HL-60/S4 (cell line): ENCODE measurements around the gene FOXD4L6.
"Not testable (repeated sequence)": the region's sequence is repeated elsewhere in the genome, so short reads cannot be mapped to it uniquely, and the experiment has no call there.

Source experiments
- in situ Hi-C: fragments of 300-500 bp; cut with MboI; formaldehyde crosslinking; loops from 2 replicates; pipeline ENCODE4 v1.14.3; 2022; ENCODE audit warnings: low sequenced_read_pairs

Gene FOXD4L6

GRCh38 chr9:41128581-41128980 lies at the start of gene FOXD4L6:
Gene FOXD4L6 (minus strand): TSS chr9:41128681. CDS start chr9:41128383, 298 bp downstream.
- in situ Hi-C loops = not testable (repeated sequence)

DNA sequence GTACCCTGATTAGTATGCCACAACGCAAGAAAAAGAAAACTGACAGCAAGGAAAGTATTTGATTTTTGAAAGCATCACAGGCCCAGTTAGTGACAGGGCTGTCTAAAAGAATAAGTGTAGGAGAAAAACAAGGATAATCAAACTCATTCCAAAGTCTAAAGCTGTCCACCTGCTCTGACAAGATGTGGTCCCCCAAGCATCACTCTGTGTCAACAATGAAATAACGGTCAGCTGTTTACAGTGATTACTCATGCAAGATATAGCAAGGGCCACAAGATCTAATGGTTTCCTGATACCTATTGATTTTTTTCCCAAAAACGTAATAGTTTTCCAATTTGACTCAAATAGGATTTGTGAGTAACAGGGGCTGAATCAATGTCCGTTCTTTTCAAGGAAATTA lies 46.5 kb upstream of the FOXD4L6 start:
- in situ Hi-C loops = not testable (repeated sequence)

DNA sequence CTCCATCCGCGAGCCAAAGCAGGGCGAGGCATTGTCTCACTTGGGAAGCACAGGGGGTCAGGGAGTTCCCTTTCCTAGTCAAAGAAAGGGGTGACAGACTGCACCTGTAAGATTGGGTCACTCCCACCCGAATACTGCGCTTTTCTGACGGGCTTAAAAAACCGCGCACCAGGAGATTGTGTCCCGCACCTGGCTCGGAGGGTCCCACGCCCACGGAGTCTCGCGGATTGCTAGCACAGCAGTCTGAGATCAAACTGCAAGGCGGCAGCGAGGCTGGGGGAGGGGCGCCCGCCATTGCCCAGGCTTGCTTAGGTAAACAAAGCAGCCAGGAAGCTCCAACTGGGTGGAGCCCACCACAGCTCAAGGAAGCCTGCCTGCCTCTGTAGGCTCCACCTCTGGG lies 21.6 kb upstream of the FOXD4L6 start:
- in situ Hi-C loops = not testable (repeated sequence)

DNA sequence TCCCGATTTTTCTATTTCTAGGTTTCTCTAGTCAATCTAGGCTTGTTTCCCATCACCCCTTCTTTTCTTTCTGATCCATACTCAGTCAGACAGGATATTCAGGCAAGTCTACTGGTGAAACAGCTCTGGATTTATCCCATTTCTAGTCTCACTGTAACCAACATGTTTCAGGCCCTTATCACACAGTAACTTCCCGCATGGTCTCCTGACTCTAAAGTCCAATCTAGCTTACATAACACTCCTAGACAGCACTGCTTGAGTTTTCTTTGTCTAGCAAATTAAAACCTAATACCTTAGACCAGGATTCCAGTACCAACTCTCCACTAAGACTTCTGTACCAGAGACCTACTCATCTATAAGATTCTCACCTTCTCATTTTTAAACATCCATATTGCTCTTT lies 13.4 kb upstream of the FOXD4L6 start:
- in situ Hi-C loops = not testable (repeated sequence)

DNA sequence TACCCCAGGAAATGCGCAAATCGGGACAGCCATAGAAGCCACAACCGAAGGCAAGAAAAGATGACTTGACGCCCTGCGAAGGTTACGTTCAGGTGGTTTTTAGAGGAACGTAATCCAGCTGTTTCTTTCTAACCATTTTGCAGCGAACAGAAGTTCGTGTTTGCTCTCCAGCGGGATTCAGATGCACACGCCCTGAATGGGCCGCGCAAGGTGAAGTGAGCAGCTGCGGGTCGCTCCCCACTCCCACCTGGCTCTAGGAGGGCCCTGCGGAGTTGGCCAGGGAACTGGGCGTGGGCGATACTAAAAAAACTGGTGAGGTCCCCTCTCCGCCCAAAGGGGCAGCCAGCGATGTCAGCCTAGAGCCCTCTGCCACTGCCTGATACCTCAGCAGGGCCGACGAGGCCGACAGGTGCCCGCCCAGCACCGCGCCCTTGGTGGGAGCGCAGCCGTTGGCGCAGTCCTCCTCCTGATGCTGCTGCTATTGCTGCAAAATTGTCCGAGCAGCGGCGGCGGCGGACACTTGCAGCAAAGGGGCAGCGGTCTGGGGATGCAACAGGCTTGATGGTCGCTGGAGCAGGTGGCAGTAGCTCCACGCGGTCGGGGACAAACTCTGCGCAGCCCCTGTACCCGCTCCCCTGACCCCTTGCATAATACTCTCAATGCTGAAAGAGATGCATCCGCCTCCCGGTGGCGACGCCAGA lies 1.6 kb downstream of the FOXD4L6 start:
- in situ Hi-C loops = not testable (repeated sequence)

DNA sequence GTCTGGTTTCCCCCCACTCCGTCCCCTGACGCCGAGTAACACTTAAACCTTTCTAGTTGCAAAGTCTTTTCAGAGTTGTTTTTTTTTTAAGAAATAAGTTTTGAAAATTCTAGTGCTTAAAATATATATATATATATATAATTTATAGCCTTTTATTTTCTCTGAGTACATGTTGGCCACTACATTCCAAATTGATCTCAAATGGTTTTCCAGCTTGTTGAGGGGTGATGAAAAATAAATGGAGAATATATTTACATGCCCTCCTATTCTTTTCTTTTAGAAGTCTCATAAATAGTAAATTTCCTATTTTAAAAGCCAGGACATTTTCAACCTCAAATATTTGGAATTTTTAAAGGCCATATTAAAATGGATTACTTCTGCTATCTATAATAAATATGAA lies 2.5 kb downstream of the FOXD4L6 start:
- in situ Hi-C loops = not testable (repeated sequence)

DNA sequence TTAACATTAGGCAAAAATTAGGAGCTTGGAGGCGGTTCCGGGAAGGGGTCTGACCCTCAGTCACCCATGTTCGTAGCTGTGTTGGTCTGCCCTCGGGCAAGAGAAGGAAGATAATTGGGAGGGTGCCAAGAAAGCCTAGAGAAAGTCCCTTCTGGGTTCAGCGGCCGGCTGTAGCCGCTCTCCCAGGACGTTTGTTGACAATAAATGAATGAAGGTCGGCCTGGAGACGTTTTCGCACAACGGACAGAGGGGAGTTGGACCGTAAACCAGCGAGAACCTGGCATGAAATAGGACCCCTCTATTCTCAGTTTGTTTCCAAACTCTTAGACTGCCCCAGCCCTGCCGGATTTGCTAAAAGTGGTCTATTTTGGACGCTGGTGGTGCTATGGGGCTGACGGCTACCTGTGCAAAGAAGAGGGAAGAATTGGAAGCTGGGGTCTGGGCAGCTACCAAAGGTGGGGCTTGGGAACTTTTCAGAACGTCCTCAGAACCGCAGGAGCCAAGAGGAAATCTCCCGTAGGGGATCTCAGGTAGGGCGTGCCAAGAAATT lies 3.3 kb downstream of the FOXD4L6 start:
- in situ Hi-C loops = not testable (repeated sequence)

DNA sequence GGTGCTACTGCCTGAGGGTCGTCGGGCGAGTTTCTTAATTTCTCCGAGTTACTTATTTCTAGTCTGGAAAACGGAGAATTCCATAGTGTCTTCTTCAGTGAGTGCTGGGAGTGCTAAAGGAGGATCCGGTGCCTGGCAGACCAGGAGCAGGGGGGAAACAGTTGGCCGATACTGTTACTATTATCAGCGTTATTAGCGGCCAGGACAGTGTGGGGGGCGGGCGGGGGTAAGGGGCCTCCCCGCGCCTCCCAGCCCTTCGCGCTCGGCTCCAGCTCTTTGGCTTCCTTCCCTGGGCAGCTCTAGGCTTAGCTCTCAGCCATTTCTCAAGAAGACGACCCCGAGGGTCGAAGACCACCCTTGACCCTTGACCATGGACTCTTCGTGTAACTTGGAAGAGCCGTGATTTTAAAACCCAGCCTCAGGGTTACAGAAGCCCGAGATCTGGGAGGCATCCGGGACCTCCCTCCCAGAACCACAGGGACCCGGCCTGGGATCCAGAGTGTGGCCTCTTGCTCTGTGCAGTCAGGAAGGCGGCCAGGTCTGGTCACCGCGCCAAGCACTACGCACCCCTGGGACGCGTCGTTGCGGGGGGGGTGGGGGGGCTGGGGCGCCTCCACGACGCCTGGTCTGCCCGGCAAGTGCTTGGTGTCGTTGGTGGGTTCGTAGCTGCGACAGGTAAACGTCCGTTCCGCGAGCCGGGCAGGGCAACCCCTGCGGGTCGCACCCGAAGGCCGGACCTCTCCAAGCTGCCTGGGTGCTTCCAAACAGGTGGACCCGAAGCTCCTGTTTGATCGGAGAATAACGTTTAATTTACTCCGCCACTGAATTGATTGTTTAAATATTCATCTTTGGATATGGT lies 4.0 kb downstream of the FOXD4L6 start:
- in situ Hi-C loops = not testable (repeated sequence)

GRCh38 chr9:41123812-41124211 lies 4.7 kb downstream of the FOXD4L6 start:
- in situ Hi-C loops = not testable (repeated sequence)

- in situ Hi-C loops = not testable (repeated sequence)
Observed at GRCh38 chr9:41123396-41123795, 5.1 kb downstream of the FOXD4L6 start.

GRCh38 chr9:41120696-41121095 lies 7.8 kb downstream of the FOXD4L6 start:
- in situ Hi-C loops = not testable (repeated sequence)

DNA sequence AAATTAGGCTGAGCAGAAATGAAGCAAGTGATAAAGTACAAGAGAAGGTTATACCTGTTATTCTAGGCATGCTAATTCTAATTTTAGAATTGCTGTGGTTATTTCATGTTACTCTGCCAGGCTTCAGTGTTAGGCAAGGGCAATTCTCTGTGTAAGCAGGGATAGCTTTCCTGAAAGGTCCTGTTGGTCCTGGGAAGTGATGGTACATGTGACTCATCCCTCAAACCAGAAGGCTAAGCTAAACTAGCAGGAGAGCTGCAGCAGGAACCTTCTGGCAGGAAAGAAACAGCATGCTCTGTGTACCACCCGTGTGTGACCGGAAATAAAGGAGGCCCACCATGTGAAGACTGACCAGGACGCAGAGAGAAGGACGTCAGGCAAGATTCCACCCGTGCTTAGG lies 8.8 kb downstream of the FOXD4L6 start:
- in situ Hi-C loops = not testable (repeated sequence)

GRCh38 chr9:41119311-41119710 lies 9.2 kb downstream of the FOXD4L6 start:
- in situ Hi-C loops = not testable (repeated sequence)

DNA sequence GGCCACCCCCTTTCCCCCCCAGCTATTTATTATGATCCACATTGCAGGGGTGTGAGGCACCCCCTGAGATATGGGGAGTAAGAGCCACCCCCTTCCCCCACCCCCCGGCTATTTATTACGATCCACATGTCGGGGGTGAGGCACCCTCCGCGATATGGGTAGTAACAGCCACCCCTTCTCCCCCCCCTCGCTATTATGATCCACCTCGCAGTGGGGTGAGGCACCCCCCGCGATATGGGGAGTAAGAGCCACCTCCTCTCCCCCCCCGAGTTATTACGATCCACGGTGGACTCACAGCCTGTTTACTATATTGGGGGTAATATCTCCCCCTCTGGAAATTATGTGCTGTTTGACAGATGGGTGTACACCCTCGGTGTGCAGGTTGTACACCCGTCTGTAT lies 15.1 kb downstream of the FOXD4L6 start:
- in situ Hi-C loops = not testable (repeated sequence)

- in situ Hi-C loops = not testable (repeated sequence)
Observed at GRCh38 chr9:41111414-41111813, 17.1 kb downstream of the FOXD4L6 start.

- in situ Hi-C loops = not testable (repeated sequence)
Observed at GRCh38 chr9:41110913-41111312, 17.6 kb downstream of the FOXD4L6 start.

- in situ Hi-C loops = not testable (repeated sequence)
Observed at GRCh38 chr9:41109253-41109652, 19.2 kb downstream of the FOXD4L6 start.

DNA sequence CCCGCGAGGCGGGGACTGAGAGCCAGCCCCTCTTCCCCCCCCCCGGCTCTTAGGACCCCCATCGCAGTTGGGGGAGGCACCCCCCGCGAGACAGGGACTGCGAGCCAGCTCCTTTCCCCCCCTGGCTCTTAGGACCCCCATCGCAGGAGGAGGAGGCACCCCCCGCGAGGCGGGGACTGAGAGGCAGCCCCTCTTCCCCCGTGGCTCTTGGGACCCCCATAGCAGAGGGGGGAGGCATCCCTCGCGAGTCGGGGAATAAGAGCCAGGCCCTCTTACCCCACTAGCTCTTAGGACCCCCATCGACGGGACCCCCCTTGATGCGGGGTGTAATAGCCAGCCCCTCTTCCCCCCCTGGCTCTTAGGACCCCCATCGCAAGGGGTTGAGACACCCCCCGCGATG lies 19.7 kb downstream of the FOXD4L6 start:
- in situ Hi-C loops = not testable (repeated sequence)

GRCh38 chr9:41106472-41107116 lies 21.9 kb downstream of the FOXD4L6 start:
- in situ Hi-C loops = not testable (repeated sequence)

DNA sequence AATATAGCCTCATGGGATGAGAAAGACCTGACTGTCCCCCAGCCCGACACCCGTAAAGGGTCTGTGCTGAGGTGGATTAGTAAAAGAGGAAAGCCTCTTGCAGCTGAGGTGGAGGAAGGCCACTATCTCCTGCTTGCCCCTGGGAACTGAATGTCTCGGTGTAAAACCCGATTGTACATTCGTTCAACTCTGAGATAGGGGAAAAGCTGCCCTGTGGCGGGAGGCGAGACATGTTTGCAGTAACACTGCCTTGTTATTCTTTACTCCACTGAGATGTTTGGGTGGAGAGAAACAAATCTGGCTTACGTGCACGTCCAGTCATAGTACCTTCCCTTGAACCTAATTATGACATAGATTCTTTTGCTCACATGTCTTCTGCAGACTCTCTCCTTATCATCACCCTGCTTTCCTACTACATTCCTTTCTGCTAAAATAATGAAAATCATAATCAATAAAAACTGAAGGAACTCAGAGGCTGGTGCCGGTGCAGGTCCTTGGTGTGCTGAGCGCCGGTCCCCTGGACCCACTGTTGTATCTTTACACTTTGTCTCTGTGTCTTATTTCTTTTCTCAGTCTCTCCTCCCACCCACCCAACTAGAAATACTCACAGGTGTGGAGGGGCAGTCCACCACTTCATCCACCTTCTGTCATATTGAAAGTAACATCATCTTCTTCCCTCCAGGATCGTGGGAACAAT lies 22.8 kb downstream of the FOXD4L6 start:
- in situ Hi-C loops = not testable (repeated sequence)

DNA sequence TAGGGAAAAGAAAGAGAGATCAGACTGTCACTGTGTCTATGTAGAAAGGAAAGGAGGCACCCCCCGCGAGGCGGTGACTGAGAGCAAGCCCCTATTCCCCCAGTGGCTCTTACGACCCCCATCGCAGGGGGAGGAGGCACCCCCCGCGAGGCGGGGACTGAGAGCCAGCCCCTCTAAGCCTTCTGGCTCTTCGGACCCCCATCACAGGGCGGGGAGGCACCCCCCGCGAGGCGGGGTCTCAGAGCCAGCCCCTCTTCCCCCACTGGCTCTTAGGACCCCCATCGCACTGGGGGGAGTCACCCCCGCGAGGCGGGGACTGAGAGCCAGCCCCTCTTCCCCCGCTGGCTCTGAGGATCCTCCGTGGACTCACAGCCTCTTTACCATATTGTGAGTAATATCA lies 23.9 kb downstream of the FOXD4L6 start:
- in situ Hi-C loops = not testable (repeated sequence)
